T-helper 17 cell (primary cell): Measurements from ENCODE around the gene TMEM82. TPM values are rescaled to one million over a fixed set of nuclear protein-coding genes. Genes with fewer than 3 reads are reported as not detected.

Experiments
- ATAC-seq: fragments of 150-1000 bp; cut with Tn5 transposase; 2 replicates; pipeline ENCODE4 v1.10.0; 2021; ENCODE audit warnings: mild to moderate bottlenecking, moderate library complexity
- DNase-seq, 3 donors: peaks; one replicate each; pipeline versions ENCODE4 v3.0.0 to v3.0.0-alpha.2; 2020 to 2021
- H3K9me3 ChIP-seq: one replicate; pipeline ENCODE4 v1.7.0; 2013; ENCODE audit warnings: low read length, mild to moderate bottlenecking; ENCODE audit not compliant: control insufficient read depth, poor library complexity, severe bottlenecking
- H3K27ac Mint-ChIP-seq: one replicate; pipeline ENCODE4 v1.8.0; 2022; ENCODE audit warnings: mild to moderate bottlenecking, moderate library complexity, mixed read lengths
- H3K27me3 Mint-ChIP-seq: one replicate; pipeline ENCODE4 v1.8.0; 2022; ENCODE audit warnings: mixed read lengths
- H3K36me3 Mint-ChIP-seq: one replicate; pipeline ENCODE4 v1.8.0; 2022; ENCODE audit warnings: low read depth, mixed read lengths
- H3K4me1 Mint-ChIP-seq: one replicate; pipeline ENCODE4 v1.8.0; 2022; ENCODE audit warnings: mild to moderate bottlenecking, mixed read lengths
- H3K4me3 Mint-ChIP-seq: one replicate; pipeline ENCODE4 v1.8.0; 2022; ENCODE audit warnings: mild to moderate bottlenecking, moderate library complexity, mixed read lengths
- total RNA-seq, 4 donors: library from RNA in 2 of 4; stranded (reverse) in 2 of 4; gene quantifications; one replicate each; pipeline ENCODE4 v1.2.3 and lab custom pipeline; 2022 to 2026

TMEM82 gene
- total RNA-seq, 2 donors from 2014 or later, result not detected

DNA sequence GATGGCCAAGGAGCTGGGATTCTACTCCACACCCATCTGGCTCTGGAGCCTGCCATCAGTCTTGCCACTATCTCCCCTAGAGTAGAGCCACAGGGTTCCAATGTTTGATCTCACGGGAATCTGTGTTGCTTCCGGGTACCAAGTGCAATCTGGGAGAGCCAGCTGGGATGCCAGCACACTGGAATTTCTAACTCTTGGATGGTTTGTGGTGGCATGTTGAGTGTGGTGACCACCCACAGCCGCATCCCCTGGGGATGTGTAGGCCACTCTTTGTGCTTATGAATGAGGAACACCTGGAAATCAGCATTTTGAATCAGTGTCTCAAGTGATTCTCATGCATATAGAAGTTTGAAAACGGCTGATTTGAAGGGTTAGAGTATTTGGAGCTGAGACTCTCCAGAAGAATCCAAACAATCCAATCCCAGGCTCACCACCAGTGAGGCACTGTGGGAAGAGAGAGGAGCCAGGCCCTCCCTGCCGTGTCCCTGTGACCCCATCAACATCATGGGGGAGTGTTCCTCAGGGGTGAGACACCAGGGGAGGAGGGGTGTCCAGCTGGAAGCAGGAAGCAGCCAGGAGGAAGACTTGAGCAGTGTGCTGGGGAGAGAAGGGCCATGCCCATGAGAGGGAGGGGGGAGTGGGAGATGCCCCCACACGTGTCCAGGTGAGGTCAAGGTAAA is 29.7 kb downstream of the TMEM82 start:
- H3K9me3 ChIP-seq, result no peaks in the 10 kb centered on the region
- H3K36me3 Mint-ChIP-seq, result peaks cover 3% of the 10 kb centered on the region
- H3K27me3 Mint-ChIP-seq, result peaks cover 27% of the 10 kb centered on the region
- no peak for DNase-seq
- H3K4me1 Mint-ChIP-seq, result no peaks in the 10 kb centered on the region
- ATAC-seq, result no peak
- no peak overlapping the region for H3K27ac Mint-ChIP-seq
- H3K4me3 Mint-ChIP-seq, result no peak overlapping the region

DNA sequence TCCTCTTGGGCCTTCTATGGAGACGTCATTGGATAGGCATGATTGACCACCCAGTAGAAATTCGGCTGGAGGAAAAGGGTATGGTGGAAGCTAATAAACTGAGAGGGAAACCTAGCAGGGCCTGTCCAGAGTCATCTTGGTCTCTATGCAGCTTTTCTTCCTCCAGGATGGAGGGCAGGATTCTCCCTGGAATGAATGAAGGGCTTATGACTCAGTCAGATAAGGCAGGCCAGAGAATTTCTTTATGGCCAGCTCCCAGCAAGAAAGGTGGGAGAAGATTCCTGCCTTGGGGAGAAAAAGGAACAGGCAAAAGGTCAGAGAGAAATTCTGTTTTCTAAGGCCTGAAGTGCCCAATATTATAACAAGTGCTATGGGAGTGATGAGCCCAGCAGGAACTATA is 33.4 kb downstream of the TMEM82 start:
- DNase-seq (no peak), ATAC-seq (no peak)
- no peaks in the 10 kb centered on the region for H3K9me3 ChIP-seq
- H3K4me3 Mint-ChIP-seq, result no peak overlapping the region
- H3K4me1 Mint-ChIP-seq, result peaks cover 2% of the 10 kb centered on the region
- peaks cover 14% of the 10 kb centered on the region for H3K27me3 Mint-ChIP-seq
- H3K27ac Mint-ChIP-seq, result no peak overlapping the region
- H3K36me3 Mint-ChIP-seq, result peaks cover 3% of the 10 kb centered on the region

DNA sequence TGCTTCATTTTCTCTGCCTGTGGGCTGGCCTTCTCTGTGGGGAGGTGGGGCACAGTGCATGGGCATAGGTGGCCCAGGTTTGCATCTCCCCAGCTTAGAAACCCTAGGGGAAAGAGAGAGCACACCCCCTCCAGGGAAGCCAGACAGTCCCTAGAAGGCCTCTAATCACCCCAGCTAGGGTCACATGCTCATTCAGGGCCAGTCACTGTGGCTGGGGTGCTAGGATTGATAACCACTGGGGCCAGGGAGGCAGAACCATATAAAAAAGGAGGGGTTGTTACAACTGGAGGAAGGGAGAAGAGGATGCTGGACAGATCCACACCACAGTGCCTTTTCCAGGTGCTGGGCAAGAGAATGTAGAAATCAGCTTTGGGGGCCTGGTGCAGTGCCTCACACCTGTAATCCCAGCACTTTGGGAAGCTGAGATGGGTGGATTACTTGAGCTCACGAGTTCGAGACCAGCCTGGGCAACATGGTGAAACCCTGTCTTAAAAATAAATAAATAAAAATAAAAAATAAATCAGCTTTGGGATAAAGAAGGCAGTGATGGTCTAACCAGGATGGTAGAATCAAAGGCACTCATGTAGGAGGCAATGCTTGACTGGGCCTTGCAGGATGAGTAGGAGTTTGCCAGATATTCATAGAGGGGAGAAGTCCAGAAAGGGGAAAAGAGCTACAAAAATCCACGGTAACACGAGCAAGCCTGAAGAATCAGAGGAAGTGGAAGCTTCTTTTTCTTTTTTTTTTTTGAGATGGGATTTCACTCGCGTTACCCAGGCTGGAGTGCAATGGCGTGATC is 35.8 kb downstream of the TMEM82 start:
- Mint-ChIP-seq H3K4me1 (peaks cover 2% of the 10 kb centered on the region), H3K27me3 (no peaks in the 10 kb centered on the region), H3K36me3 (no peaks in the 10 kb centered on the region), H3K27ac (no peak overlapping the region), H3K4me3 (no peak overlapping the region)
- ATAC-seq (no peak), DNase-seq (no peak)
- H3K9me3 ChIP-seq, result no peaks in the 10 kb centered on the region

DNA sequence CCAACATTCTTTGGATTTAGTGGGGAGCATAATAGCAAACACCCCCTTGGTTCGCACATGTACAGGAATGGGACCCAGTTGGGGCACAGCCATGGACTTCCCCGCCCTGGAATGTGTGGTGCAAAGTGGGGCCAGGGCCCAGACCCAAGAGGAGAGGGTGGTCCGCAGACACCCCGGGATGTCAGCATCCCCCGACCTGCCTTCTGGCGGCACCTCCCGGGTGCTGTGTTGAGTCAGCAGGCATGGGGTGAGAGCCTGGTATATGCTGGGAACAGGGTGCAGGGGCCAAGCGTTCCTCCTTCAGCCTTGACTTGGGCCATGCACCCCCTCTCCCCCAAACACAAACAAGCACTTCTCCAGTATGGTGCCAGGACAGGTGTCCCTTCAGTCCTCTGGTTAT is 43.4 kb downstream of the TMEM82 start:
- H3K9me3 ChIP-seq, result no peaks in the 10 kb centered on the region
- peaks cover 5% of the 10 kb centered on the region for H3K4me1 Mint-ChIP-seq
- H3K27ac Mint-ChIP-seq, result no peak overlapping the region
- H3K4me3 Mint-ChIP-seq, result no peak overlapping the region
- H3K36me3 Mint-ChIP-seq, result no peaks in the 10 kb centered on the region
- DNase-seq (no peak), ATAC-seq (no peak)
- peaks cover 25% of the 10 kb centered on the region for H3K27me3 Mint-ChIP-seq

DNA sequence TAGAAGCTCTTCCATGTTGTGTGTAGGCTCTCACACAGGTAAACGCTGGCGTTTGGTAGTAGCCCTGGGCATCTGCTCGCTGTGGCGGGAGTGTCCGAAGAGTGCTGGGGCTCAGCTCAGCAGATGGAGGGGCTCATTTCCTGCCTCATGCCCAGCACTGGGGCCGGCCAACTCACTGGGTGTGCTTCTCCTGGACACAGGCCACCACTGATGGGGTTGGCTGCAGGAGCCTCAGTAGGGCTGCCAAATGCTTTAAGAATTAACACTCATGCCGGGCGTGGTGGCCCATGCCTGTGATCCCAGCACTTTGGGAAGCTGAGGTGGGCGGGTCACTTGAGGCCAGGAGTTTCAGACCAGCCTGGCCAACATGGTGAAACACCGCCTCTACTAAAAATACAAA is 44.3 kb downstream of the TMEM82 start:
- no peak overlapping the region for H3K4me3 Mint-ChIP-seq
- H3K4me1 Mint-ChIP-seq, result peaks cover 5% of the 10 kb centered on the region
- H3K9me3 ChIP-seq, result no peaks in the 10 kb centered on the region
- no peak for ATAC-seq
- no peak overlapping the region for H3K27ac Mint-ChIP-seq
- no peak for DNase-seq
- H3K36me3 Mint-ChIP-seq, result no peaks in the 10 kb centered on the region
- peaks cover 31% of the 10 kb centered on the region for H3K27me3 Mint-ChIP-seq

DNA sequence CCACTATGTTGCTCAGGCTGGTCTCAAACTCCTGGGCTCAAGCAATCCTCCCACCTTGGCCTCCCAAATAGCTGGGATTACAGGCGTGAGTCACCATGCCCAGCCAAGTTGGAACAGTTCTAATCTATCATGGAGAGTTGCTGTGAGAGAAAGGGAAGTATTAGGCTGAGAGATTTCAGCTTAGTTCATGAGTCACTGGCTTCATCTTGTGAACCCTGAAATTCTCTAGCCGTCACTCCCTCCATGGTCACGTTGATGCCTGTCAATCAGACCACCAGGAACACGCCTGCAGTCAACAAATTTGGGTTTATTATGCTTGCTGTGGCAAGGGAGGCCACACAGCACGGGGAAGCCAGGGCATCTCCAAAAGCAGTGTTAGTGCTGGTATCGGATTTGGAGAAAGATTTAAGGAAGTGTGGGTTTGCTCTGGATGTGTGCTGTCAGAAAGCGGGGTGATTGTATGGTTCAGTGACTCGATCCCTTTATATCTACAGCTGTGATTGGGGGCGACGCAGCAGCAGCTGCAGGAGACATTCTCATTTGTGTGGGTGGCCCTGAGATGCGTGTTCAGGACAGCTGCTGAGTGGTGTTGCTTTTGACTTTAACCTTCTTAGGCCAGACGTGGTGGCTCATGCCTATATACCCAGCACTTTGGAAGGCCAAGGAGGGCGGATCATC is 46.5 kb downstream of the TMEM82 start:
- ATAC-seq (no peak), DNase-seq (no peak)
- H3K36me3 Mint-ChIP-seq, result no peaks in the 10 kb centered on the region
- no peak overlapping the region for H3K27ac Mint-ChIP-seq
- no peaks in the 10 kb centered on the region for H3K9me3 ChIP-seq
- H3K27me3 Mint-ChIP-seq, result peaks cover 37% of the 10 kb centered on the region
- H3K4me3 Mint-ChIP-seq, result no peak overlapping the region
- H3K4me1 Mint-ChIP-seq, result peaks cover 8% of the 10 kb centered on the region

DNA sequence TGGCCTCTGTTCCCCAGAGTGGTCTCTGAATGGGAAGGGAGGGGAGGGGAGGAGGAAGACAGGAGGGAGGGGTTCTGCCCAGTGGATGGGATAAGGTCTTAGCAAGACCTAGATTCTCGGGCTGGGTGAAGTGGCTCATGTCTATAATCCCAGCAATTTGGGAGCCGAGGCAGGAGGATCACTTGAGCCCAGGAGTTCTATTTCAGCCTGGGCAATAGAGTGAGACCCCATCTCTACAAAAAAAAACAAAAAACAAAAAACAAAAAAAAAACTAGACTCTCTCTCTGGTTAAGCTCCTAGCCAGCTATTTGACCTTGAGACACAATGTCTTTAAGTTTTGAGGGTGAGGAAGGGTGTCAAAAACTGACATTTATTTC is 53.8 kb downstream of the TMEM82 start:
- no peaks in the 10 kb centered on the region for H3K9me3 ChIP-seq
- Mint-ChIP-seq H3K4me1 (peaks cover 3% of the 10 kb centered on the region), H3K27me3 (peaks cover 18% of the 10 kb centered on the region), H3K27ac (no peak overlapping the region), H3K4me3 (no peak overlapping the region), H3K36me3 (no peaks in the 10 kb centered on the region)
- ATAC-seq, result no peak
- DNase-seq, result no peak

Other genes with a start within 250 kb of the TMEM82 start
- 10 to 100 TPM; 11.4 to 14.8 TPM for gene CASP9, start 218.3 kb upstream of the TMEM82 start, total RNA-seq
- 10 to 100 TPM; 13.2 to 20.5 TPM for gene DNAJC16, start 215.7 kb upstream of the TMEM82 start, total RNA-seq
- gene AGMAT, start 157.4 kb upstream of the TMEM82 start, total RNA-seq, result 1 to 10 TPM; 5.7 to 6.8 TPM
- gene DDI2, start 125.0 kb upstream of the TMEM82 start, total RNA-seq, result 10 to 100 TPM; 27.5 to 31.1 TPM
- gene PLEKHM2, start 58.2 kb upstream of the TMEM82 start, total RNA-seq, result 10 to 100 TPM; 54.8 to 72.8 TPM
- 1 to 10 TPM; 1.5 to 1.9 TPM for gene SLC25A34, start 6.2 kb upstream of the TMEM82 start, total RNA-seq
- under 1 TPM in 1 of 2 donors, not detected in 1; 0.21 TPM for gene FBLIM1, start 16.3 kb downstream of the TMEM82 start, total RNA-seq
- under 1 TPM; 0.65 to 0.81 TPM for gene UQCRHL, start 65.2 kb downstream of the TMEM82 start, total RNA-seq
- 10 to 100 TPM; 73.8 to 79.1 TPM for gene SPEN, start 105.2 kb downstream of the TMEM82 start, total RNA-seq
- gene ZBTB17, start 233.6 kb downstream of the TMEM82 start, total RNA-seq, result 10 to 100 TPM; 71.7 to 99.0 TPM